Neural crest cell (in vitro differentiated cells): ENCODE data around the gene POLR3K. TPM values are rescaled to one million over a fixed set of nuclear protein-coding genes. Genes with fewer than 3 reads are reported as not detected.

Source experiments
- DNase-seq: peaks from one replicate; pipeline ENCODE4 v3.0.0; 2021; ENCODE audit warnings: low read depth, mixed read lengths, low spot score
- H3K27ac Mint-ChIP-seq: one replicate; pipeline ENCODE4 v1.8.0; 2021; ENCODE audit warnings: mild to moderate bottlenecking, mixed read lengths; ENCODE audit not compliant: unreplicated experiment
- H3K27me3 Mint-ChIP-seq: 2 replicates; pipeline ENCODE4 v1.8.0; 2021; ENCODE audit warnings: low read depth, mild to moderate bottlenecking, mixed read lengths
- H3K36me3 Mint-ChIP-seq: 2 replicates; pipeline ENCODE4 v1.8.0; 2021; ENCODE audit warnings: low read depth, mild to moderate bottlenecking, mixed read lengths
- H3K4me1 Mint-ChIP-seq: 2 replicates; pipeline ENCODE4 v1.8.0; 2021; ENCODE audit warnings: mixed read lengths
- H3K4me3 Mint-ChIP-seq: one replicate; pipeline ENCODE4 v1.8.0; 2021; ENCODE audit warnings: mild to moderate bottlenecking, mixed read lengths
- H3K9me3 Mint-ChIP-seq: 2 replicates; pipeline ENCODE4 v1.8.0; 2021; ENCODE audit warnings: mixed read lengths
- total RNA-seq: library from RNA; stranded (reverse); gene quantifications from 2 replicates; pipeline ENCODE4 v1.2.1, GENCODE V29; 2021
- TF ChIP-seq, protein P1 (sequence below): fragments of 200-600 bp; sonication (generic); conservative IDR thresholded peaks from 2 replicates; pipeline ENCODE4 v1.5.0; 2021; ENCODE audit warnings: antibody characterized with exemption, mild to moderate bottlenecking

The POLR3K gene
- total RNA-seq, 1 donor from 2014 or later = 36.7 TPM

DNA sequence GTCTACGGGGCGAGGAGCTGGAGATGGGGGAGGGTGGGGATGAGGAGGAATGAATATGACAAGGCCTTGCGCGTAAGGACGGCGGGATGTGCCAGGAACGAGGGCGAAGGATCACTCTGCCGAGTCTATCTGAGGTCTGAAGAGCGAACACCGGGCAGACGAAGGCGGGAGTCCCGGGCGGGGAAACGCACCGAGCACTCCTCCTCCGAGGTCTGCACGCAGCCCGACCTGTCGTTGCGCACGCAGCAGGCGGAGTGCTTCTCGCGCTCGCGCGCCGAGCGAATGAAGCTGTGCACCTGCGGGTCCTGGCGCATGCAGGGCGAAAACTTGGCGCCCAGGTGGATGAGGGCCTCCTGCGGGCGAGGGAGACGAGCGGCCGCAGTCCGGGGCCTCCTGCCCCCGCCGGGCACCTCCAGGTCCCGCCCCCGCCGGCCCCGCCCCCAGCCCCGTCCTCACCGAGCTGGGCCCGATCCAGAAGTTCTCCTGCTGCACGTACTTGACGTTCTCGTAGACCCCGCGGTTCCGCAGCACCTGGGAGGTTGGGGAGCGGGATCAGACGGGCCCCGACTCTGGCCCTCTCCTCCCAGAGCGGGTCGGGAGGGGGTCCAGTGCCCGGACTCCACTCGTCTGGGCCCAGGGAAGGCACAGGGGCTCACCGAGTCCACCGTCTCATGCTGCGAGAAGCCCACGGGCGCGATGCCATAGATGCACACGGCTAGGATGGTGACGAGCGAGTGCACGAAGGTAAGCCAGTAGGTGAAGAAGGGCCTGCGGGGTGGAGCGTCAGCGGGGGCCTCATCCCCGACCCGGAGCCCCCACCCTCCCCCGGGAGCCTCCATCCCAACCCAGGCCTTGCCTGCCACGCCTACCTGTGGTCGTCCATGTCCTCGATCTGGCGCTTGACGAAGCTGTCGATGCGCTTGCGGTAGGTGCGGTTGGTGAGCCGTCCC lies 7.8 kb upstream of the POLR3K start:
- DNase-seq = no peak
- TF ChIP-seq, protein P1, sequence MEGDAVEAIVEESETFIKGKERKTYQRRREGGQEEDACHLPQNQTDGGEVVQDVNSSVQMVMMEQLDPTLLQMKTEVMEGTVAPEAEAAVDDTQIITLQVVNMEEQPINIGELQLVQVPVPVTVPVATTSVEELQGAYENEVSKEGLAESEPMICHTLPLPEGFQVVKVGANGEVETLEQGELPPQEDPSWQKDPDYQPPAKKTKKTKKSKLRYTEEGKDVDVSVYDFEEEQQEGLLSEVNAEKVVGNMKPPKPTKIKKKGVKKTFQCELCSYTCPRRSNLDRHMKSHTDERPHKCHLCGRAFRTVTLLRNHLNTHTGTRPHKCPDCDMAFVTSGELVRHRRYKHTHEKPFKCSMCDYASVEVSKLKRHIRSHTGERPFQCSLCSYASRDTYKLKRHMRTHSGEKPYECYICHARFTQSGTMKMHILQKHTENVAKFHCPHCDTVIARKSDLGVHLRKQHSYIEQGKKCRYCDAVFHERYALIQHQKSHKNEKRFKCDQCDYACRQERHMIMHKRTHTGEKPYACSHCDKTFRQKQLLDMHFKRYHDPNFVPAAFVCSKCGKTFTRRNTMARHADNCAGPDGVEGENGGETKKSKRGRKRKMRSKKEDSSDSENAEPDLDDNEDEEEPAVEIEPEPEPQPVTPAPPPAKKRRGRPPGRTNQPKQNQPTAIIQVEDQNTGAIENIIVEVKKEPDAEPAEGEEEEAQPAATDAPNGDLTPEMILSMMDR = no peak
- no peaks in the 10 kb centered on the region for H3K9me3 Mint-ChIP-seq
- peak overlapping the region; percentile 23 for H3K4me3 Mint-ChIP-seq
- H3K36me3 Mint-ChIP-seq = peaks cover 4% of the 10 kb centered on the region
- H3K27ac Mint-ChIP-seq = no peak overlapping the region
- H3K27me3 Mint-ChIP-seq = peaks cover 4% of the 10 kb centered on the region
- H3K4me1 Mint-ChIP-seq = peaks cover 8% of the 10 kb centered on the region

DNA sequence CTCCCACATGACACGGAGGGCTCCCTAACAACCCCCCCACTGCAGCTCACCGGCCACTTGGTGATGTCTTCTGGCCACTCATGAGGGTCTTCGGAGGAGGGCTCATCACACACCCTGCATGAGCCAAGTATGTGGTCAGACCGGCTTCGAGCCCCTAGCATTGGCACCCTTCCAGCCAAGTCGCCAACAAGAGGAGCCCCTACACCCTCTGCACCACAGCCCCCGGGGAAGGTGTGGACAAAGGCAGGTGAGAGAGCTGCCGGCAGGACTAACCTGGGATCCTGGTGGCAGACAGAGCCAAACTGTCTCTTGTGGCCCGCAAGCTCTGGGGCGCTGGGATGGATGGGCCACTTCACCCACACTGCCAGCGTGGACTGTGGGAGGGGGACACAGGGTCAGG lies 6.8 kb upstream of the POLR3K start:
- no peak overlapping the region for H3K4me3 Mint-ChIP-seq
- H3K27me3 Mint-ChIP-seq = no peaks in the 10 kb centered on the region
- DNase-seq = no peak
- no peaks in the 10 kb centered on the region for H3K9me3 Mint-ChIP-seq
- no peak overlapping the region for H3K27ac Mint-ChIP-seq
- H3K36me3 Mint-ChIP-seq = peaks cover 7% of the 10 kb centered on the region
- TF ChIP-seq, protein P1 = no peak
- peaks cover 1% of the 10 kb centered on the region for H3K4me1 Mint-ChIP-seq

GRCh38 chr16:59440-60059 lies 6.1 kb upstream of the POLR3K start:
- Mint-ChIP-seq H3K27ac (no peak overlapping the region), H3K4me1 (peaks cover 5% of the 10 kb centered on the region), H3K9me3 (no peaks in the 10 kb centered on the region)

GRCh38 chr16:58491-59439 lies 5.4 kb upstream of the POLR3K start:
- Mint-ChIP-seq H3K27ac (no peak overlapping the region), H3K27me3 (no peaks in the 10 kb centered on the region), H3K4me1 (peaks cover 10% of the 10 kb centered on the region), H3K36me3 (peaks cover 7% of the 10 kb centered on the region), H3K4me3 (no peak overlapping the region), H3K9me3 (no peaks in the 10 kb centered on the region)
- TF ChIP-seq, protein P1 = no peak
- no peak for DNase-seq

More at GRCh38 chr16:59440-60059, 6.1 kb upstream of the POLR3K start:
- TF ChIP-seq, protein P1 = no peak
- DNase-seq = no peak
- Mint-ChIP-seq H3K4me3 (no peak overlapping the region), H3K27me3 (no peaks in the 10 kb centered on the region), H3K36me3 (peaks cover 7% of the 10 kb centered on the region)

GRCh38 chr16:57711-58110 lies 4.3 kb upstream of the POLR3K start:
- DNase-seq = no peak
- H3K4me3 Mint-ChIP-seq = peak overlapping the region; percentile 31
- TF ChIP-seq, protein P1 = no peak
- H3K27ac Mint-ChIP-seq = no peak overlapping the region
- peaks cover 19% of the 10 kb centered on the region for H3K4me1 Mint-ChIP-seq
- no peaks in the 10 kb centered on the region for H3K27me3 Mint-ChIP-seq
- H3K9me3 Mint-ChIP-seq = no peaks in the 10 kb centered on the region
- peaks cover 10% of the 10 kb centered on the region for H3K36me3 Mint-ChIP-seq
